ENCODE measurements around the gene GFI1.
"Not testable (repeated sequence)": the region's sequence is repeated elsewhere in the genome, so short reads cannot be mapped to it uniquely, and the experiment has no call there.

GRCh38 chr1:92531939-92532338 is 45.2 kb upstream of the GFI1 start:
- not testable (repeated sequence) for TF ChIP-seq CTCF (conservative IDR thresholded peaks at IDR 0.05; ENCODE audit: low read depth, low read length); EZH2 (IDR thresholded peaks at IDR 0.05; ENCODE audit: borderline replicate concordance, low read depth, low read length, poor library complexity, severe bottlenecking)
